Measurements from ENCODE around the gene P3H4.

DNA sequence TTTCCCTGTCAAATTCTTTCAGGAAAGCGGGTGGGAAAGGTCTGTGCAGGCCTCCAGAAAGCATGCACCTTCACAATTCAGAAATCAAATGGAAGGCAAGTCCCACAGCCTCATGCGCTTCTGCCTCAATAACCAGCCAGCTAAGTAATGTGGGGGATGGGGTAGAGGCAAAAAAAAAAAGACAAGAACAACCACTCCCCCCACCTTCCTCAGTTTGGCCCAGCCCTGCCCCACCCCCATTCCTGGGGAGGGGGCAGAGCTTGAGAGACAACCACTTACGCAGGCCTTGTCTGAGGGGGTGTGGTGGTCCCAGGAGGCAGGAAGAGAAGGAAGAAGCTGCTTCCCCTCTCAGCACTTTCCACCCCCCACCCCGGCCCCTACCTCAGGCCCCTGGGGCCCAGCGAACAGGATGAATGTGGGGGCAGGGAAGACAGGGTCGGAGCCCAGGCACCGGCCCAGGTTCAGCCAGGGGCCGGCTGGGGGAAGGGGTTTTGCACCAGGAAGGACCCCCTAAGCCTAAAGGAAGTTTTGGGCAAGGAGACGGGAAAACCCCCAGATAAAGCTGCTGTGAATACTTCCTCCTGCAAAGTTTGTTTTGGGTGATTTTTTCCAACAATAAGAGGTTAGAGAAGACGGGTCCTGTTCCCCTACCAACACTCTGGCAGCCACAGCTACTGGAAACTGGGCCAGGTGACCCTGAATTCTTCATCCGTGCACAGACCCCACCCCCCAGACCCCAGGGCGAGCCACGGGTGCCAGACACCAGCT is 26.5 kb downstream of the P3H4 start:
- TF ChIP-seq, protein P1, sequence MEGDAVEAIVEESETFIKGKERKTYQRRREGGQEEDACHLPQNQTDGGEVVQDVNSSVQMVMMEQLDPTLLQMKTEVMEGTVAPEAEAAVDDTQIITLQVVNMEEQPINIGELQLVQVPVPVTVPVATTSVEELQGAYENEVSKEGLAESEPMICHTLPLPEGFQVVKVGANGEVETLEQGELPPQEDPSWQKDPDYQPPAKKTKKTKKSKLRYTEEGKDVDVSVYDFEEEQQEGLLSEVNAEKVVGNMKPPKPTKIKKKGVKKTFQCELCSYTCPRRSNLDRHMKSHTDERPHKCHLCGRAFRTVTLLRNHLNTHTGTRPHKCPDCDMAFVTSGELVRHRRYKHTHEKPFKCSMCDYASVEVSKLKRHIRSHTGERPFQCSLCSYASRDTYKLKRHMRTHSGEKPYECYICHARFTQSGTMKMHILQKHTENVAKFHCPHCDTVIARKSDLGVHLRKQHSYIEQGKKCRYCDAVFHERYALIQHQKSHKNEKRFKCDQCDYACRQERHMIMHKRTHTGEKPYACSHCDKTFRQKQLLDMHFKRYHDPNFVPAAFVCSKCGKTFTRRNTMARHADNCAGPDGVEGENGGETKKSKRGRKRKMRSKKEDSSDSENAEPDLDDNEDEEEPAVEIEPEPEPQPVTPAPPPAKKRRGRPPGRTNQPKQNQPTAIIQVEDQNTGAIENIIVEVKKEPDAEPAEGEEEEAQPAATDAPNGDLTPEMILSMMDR (conservative IDR thresholded peaks at IDR 0.05; ENCODE audit: low read depth, low read length): no peak
- TF ChIP-seq EZH2 (IDR thresholded peaks at IDR 0.05; ENCODE audit: low read length, unreplicated experiment) (no peak), EZH2phosphoT487 (IDR thresholded peaks at IDR 0.05; ENCODE audit: borderline replicate concordance, low read length) (no peak)
